B cell (primary cell): ENCODE measurements around the gene LRRC4C.

Experiments
- CTCF ChIP-seq: fragments of 200-600 bp; IDR thresholded peaks from one replicate; pipeline ENCODE4 v1.8.0; 2022; ENCODE audit warnings: antibody characterized with exemption, mild to moderate bottlenecking
- EZH2 ChIP-seq: IDR thresholded peaks from 2 replicates; pipeline ENCODE4 v1.6.1; 2012; ENCODE audit warnings: borderline replicate concordance, low read depth, mild to moderate bottlenecking, moderate library complexity, low read length; ENCODE audit not compliant: insufficient read depth, poor library complexity, severe bottlenecking

GRCh38 chr11:41116970-41117369, 342.5 kb downstream of the LRRC4C start:
- no peak for TF ChIP-seq CTCF
- TF ChIP-seq EZH2 = no peak
